Embryonic facial prominence (tissue), 1 donor: ENCODE results near the gene STAC3.
"Not testable (repeated sequence)": the region's sequence is repeated elsewhere in the genome, so short reads cannot be mapped to it uniquely, and the experiment has no call there.

Source experiments
- DNase-seq: peaks from one replicate; pipeline ENCODE4 v3.0.0-alpha.2; 2016; ENCODE audit errors: extremely low spot score

Gene STAC3

GRCh38 chr12:57250956-57251355 is at the start of gene STAC3:
TSS of gene STAC3 (minus strand) at chr12:57251187. CDS start at chr12:57249636, 1,551 bp downstream.
- DNase-seq = no peak

- no peak for DNase-seq
Measured at GRCh38 chr12:57299514-57300016, 48.6 kb upstream of the STAC3 start.

GRCh38 chr12:57296291-57296690 is 45.3 kb upstream of the STAC3 start:
- DNase-seq = no peak

GRCh38 chr12:57282073-57282472 is 31.1 kb upstream of the STAC3 start:
- not testable (repeated sequence) for DNase-seq

- DNase-seq = no peak
Measured at GRCh38 chr12:57280211-57281062, 29.4 kb upstream of the STAC3 start.

GRCh38 chr12:57278465-57279381 is 27.7 kb upstream of the STAC3 start:
- DNase-seq = no peak

- DNase-seq = no peak
Measured at GRCh38 chr12:57276935-57277563, 26.1 kb upstream of the STAC3 start.

DNA sequence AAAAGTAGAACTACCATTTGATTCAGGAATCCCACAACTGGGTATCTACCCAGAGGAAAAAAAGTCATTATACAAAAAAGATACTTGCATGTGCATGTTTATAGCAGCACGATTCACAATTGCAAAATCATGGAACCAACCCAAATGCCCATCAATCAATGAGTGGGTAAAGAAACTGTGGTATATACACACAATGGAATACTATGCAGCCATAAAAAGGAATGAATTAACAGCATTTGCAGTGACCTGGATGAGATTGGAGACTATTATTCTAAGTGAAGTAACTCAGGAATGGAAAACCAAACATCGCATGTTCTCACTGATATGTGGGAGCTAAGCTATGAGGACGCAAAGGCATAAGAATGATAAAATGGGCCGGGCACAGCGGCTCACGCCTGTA is 25.2 kb upstream of the STAC3 start:
- not testable (repeated sequence) for DNase-seq

- DNase-seq = no peak
Measured at GRCh38 chr12:57273516-57273915, 22.5 kb upstream of the STAC3 start.

- DNase-seq = no peak
Measured at GRCh38 chr12:57272337-57273151, 21.6 kb upstream of the STAC3 start.

DNA sequence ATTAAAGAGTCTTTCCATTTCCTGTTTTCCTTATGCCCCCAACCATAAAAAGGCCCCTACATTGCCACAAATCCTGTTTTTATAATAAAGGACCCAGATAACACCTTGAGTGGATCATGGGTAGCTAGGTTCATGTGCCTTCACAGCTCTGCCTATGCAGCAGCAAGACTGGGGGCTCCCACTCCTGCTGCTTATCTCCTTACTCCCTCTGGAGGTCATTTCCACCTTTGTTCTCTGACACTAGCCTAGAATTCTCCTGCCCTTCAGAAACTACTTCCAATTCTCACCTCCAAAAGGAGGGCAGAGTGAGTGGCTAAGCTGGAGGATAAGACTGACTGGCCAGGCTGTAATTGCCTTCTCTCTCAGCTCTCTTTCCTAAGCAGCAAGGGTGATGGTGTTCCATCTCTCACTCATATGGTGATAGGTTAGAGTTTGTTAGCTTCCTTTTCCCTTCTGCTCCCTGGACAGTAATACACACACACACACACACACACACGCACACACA is 20.0 kb upstream of the STAC3 start:
- DNase-seq = no peak

GRCh38 chr12:57268264-57268663 is 17.3 kb upstream of the STAC3 start:
- DNase-seq = no peak

GRCh38 chr12:57266681-57267080 is 15.7 kb upstream of the STAC3 start:
- DNase-seq = no peak

DNA sequence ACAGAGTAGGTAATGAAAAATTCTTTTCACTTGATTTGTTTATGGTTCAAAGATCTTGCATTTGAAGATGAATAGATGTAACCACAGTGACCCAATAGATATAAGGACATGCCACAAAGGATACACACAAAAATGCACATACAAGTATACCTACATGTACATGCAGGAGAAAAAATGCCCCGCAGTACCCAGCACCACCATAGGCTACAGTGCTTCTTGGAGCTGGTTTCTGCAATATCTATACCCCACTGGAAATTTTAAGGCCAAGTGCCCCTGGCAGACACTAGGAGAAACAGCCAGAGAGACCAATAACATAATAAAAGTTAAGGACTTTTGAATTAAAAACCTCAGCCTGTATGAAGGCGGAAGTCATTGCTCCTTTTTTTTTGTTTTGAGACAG is 12.1 kb upstream of the STAC3 start:
- no peak for DNase-seq

- no peak for DNase-seq
Measured at GRCh38 chr12:57262126-57262822, 11.3 kb upstream of the STAC3 start.

GRCh38 chr12:57261428-57261865 is 10.5 kb upstream of the STAC3 start:
- DNase-seq = no peak

DNA sequence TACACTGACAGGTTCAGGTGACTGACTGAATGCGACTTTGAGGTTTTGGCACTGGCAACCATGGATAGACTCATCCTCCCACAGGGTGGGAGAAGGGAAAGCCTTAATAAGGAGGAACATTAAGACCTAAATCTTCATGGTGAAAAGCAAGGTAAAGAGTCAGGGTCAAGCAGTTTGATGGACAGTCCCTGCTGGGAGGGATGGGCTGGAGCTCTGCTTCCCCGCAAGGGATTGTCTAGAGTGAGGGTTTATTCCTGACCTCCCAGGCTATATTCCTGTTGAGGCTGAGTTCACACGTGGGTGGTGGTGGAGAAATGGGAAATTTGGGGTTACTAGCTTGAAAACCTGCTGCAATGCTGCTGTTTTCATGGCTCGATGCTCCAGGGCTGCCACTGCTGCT is 9.4 kb upstream of the STAC3 start:
- DNase-seq = no peak

DNA sequence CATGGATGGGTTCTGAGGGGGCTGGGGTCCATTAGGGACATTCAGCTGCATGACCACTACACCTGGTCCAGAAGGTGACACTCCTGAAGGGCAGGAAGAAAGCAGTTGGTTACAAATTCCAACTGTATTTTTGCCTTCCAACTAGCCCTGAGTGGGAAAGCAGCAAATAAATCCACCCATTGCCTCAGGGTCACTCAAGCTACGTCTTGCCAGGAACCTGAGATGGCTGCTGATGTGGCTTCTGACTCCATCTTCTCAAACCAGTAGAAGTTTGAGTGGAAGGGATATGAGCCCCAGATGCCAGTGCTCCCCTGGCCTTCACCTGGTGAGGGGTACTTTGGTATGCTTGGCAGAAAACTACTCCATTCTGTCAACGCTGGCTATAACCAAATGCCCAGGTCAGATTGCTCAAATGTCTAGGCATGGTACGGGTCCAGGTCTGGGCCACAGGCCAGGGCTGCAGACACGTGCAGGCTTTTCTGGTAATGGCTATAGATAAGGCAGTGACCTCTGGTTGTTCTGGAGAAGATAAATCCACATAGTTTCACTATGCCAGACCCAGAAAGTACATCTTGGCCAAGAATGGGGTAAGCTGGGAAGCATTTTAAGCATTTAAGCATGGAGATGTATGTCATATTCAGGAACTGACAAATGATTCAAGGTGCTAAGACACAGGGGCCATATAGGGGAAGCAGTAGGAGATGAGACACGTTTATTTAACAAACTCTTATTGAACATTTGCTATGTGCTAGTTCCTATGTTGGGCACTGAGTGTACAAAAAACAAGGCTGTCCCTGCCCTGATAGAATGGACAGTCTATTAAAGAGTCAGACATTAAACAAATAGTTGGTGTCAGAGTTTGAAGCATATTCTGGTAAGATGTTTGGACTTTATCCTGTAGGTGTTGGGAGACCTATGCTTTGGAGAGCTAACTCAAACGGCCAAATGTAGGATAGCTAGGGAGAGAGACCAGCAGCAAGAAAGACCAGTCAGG is 8.3 kb upstream of the STAC3 start:
- DNase-seq = no peak

DNA sequence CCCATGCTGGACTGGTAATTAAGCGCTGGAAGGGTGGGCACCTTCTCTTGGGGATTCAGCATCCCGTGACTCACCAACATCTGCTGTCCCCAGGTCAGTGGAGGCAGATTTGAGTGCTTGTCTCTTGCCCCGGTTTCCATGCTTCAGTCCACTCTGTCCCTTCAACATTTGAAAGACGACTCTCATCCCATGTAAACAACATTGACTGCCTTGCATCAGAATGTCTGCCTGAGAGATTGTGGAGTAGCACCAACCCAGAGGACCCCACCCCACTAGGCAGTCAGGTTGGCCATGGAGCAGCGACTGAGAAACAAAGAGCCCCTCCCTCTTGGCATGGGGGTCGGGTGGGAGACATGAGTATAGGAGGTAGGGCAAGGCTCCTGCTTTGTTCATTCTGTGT is 4.9 kb upstream of the STAC3 start:
- DNase-seq = no peak
